ENCODE results near the gene SLC28A1. TPM values are rescaled to one million over a fixed set of nuclear protein-coding genes. Genes with fewer than 3 reads are reported as not detected.

Gene SLC28A1
- total RNA-seq, 1 experiment from 2014 or later = not detected

DNA sequence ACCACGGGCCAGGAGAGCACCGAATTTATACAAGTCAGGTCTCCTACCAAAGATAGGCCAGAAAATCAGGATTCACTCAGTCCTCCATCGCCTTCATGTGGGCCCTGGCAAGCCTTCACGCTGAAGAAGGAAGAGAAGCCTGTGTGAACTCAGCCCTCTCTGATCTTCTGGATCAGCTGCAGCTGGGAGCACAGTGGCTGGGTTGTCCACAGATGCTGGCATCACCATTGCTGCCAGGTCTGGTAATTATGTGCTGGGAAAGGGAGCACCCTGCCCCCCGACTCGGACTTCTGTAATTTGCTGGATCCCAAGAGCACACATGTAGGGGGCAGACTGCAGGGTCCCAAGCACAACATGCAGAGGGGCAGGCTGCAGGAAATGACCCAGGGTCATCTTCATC lies 84.8 kb downstream of the SLC28A1 start:
- BruUV-seq (replicated peaks) = no TSS peak
- in situ Hi-C loops (cut with HindIII; ENCODE audit: low pct_unique_long_range_greater_than_20kb, low sequenced_read_pairs) = no loop called here

DNA sequence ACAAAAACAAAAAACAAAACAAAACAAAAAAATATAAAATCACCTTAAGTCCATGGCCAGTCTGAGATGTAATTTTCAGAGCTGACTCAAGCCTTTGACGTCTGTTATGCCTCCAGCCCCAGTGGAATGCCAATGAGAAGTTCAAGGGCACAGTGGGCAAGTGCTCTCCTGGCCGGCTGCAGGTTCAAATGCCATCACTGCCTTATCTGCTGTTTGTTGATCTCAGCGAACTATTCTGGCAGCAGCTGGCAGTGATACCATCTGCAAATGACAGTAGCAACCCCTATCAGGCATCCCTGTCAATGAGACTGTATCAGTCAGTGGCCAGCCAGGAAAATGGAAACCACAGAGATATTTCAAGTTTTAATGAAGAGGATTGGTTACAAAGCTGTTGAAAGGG lies 86.4 kb downstream of the SLC28A1 start:
- ChIA-PET POLR2A (no interaction called here), CTCF (no interaction called here)
- no peak for DNase-seq (ENCODE audit: low read depth, low spot score)
- H3K27me3 ChIP-seq (ENCODE audit: control insufficient read depth, insufficient read depth, low read length) = no peaks in the 10 kb centered on the region
- no TSS peak for BruUV-seq (replicated peaks)
- no peaks in the 10 kb centered on the region for H3K36me3 ChIP-seq (ENCODE audit: control insufficient read depth, insufficient read depth, low read length)
- TF ChIP-seq POLR2AphosphoS5 (IDR thresholded peaks at IDR 0.05; ENCODE audit: low read depth, low read length) (no peak), TCF7L2 (IDR thresholded peaks at IDR 0.05; ENCODE audit: low read depth, low read length) (no peak), SIN3A (IDR thresholded peaks at IDR 0.05; ENCODE audit: borderline replicate concordance, insufficient read depth, low read depth, low read length) (no peak)
- TF ChIP-seq, protein P1, sequence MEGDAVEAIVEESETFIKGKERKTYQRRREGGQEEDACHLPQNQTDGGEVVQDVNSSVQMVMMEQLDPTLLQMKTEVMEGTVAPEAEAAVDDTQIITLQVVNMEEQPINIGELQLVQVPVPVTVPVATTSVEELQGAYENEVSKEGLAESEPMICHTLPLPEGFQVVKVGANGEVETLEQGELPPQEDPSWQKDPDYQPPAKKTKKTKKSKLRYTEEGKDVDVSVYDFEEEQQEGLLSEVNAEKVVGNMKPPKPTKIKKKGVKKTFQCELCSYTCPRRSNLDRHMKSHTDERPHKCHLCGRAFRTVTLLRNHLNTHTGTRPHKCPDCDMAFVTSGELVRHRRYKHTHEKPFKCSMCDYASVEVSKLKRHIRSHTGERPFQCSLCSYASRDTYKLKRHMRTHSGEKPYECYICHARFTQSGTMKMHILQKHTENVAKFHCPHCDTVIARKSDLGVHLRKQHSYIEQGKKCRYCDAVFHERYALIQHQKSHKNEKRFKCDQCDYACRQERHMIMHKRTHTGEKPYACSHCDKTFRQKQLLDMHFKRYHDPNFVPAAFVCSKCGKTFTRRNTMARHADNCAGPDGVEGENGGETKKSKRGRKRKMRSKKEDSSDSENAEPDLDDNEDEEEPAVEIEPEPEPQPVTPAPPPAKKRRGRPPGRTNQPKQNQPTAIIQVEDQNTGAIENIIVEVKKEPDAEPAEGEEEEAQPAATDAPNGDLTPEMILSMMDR (IDR thresholded peaks at IDR 0.05) = no peak
- TF ChIP-seq, protein P2, sequence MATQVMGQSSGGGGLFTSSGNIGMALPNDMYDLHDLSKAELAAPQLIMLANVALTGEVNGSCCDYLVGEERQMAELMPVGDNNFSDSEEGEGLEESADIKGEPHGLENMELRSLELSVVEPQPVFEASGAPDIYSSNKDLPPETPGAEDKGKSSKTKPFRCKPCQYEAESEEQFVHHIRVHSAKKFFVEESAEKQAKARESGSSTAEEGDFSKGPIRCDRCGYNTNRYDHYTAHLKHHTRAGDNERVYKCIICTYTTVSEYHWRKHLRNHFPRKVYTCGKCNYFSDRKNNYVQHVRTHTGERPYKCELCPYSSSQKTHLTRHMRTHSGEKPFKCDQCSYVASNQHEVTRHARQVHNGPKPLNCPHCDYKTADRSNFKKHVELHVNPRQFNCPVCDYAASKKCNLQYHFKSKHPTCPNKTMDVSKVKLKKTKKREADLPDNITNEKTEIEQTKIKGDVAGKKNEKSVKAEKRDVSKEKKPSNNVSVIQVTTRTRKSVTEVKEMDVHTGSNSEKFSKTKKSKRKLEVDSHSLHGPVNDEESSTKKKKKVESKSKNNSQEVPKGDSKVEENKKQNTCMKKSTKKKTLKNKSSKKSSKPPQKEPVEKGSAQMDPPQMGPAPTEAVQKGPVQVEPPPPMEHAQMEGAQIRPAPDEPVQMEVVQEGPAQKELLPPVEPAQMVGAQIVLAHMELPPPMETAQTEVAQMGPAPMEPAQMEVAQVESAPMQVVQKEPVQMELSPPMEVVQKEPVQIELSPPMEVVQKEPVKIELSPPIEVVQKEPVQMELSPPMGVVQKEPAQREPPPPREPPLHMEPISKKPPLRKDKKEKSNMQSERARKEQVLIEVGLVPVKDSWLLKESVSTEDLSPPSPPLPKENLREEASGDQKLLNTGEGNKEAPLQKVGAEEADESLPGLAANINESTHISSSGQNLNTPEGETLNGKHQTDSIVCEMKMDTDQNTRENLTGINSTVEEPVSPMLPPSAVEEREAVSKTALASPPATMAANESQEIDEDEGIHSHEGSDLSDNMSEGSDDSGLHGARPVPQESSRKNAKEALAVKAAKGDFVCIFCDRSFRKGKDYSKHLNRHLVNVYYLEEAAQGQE (IDR thresholded peaks at IDR 0.05; ENCODE audit: insufficient read depth in 1 of 2, low read depth in 2 of 2, low read length in 1 of 2) = no peak
- no peaks in the 10 kb centered on the region for H3K9me3 ChIP-seq (ENCODE audit: control insufficient read depth, insufficient read depth, low read depth, low read length)
- intact Hi-C loops (cut with micrococcal nuclease; ENCODE audit: unreplicated experiment) = no loop called here
- in situ Hi-C loops (cut with HindIII; ENCODE audit: low pct_unique_long_range_greater_than_20kb, low sequenced_read_pairs) = no loop called here
- H3K27ac ChIP-seq (ENCODE audit: low read length) = no peak overlapping the region
- no peaks in the 10 kb centered on the region for H3K4me1 ChIP-seq (ENCODE audit: control insufficient read depth, insufficient read depth, low read length)
- no peak for ATAC-seq
- no peak overlapping the region for H3K4me3 ChIP-seq (ENCODE audit: low read depth in 2 of 2, low read length in 2 of 2)

More for the DNA sequence above, 84.8 kb downstream of the SLC28A1 start:
- Histone ChIP-seq H3K36me3 (ENCODE audit: control insufficient read depth, insufficient read depth, low read length) (no peaks in the 10 kb centered on the region), H3K4me3 (ENCODE audit: low read depth in 2 of 2, low read length in 2 of 2) (no peak overlapping the region), H3K9me3 (ENCODE audit: control insufficient read depth, insufficient read depth, low read depth, low read length) (no peaks in the 10 kb centered on the region), H3K4me1 (ENCODE audit: control insufficient read depth, insufficient read depth, low read length) (no peaks in the 10 kb centered on the region), H3K27me3 (ENCODE audit: control insufficient read depth, insufficient read depth, low read length) (no peaks in the 10 kb centered on the region), H3K27ac (ENCODE audit: low read length) (no peak overlapping the region)
- no peak for ATAC-seq
- TF ChIP-seq TCF7L2 (IDR thresholded peaks at IDR 0.05; ENCODE audit: low read depth, low read length) = no peak
- no peak for TF ChIP-seq SIN3A (IDR thresholded peaks at IDR 0.05; ENCODE audit: borderline replicate concordance, insufficient read depth, low read depth, low read length)
- no peak for TF ChIP-seq POLR2AphosphoS5 (IDR thresholded peaks at IDR 0.05; ENCODE audit: low read depth, low read length)
- TF ChIP-seq, protein P2 (IDR thresholded peaks at IDR 0.05; ENCODE audit: insufficient read depth in 1 of 2, low read depth in 2 of 2, low read length in 1 of 2) = no peak
- TF ChIP-seq, protein P1 (IDR thresholded peaks at IDR 0.05) = no peak
- intact Hi-C loops (cut with micrococcal nuclease; ENCODE audit: unreplicated experiment) = no loop called here
- CTCF ChIA-PET = no interaction called here
- POLR2A ChIA-PET = no interaction called here
- DNase-seq (ENCODE audit: low read depth, low spot score) = no peak

Data from Panc1 (cell line).